Muscle of leg (tissue), 11 donors: ENCODE data around the gene MAML3. TPM values are rescaled to one million over a fixed set of nuclear protein-coding genes. Genes with fewer than 3 reads are reported as not detected.

Experiments
- DNase-seq: peaks from one replicate; pipeline ENCODE4 v3.0.0; 2013
- H3K27ac ChIP-seq: one replicate; pipeline ENCODE4 v1.5.1; 2013; ENCODE audit warnings: mild to moderate bottlenecking, low read length, control low read depth
- H3K27me3 ChIP-seq: one replicate; pipeline ENCODE4 v1.6.1; 2013; ENCODE audit warnings: low read length; ENCODE audit not compliant: control insufficient read depth, insufficient read depth
- H3K36me3 ChIP-seq: one replicate; pipeline ENCODE4 v1.6.1; 2013; ENCODE audit warnings: low read length; ENCODE audit not compliant: control insufficient read depth, insufficient read depth
- H3K4me1 ChIP-seq: one replicate; pipeline ENCODE4 v1.6.1; 2013; ENCODE audit warnings: low read length; ENCODE audit not compliant: control insufficient read depth, insufficient read depth
- H3K4me3 ChIP-seq: one replicate; pipeline ENCODE4 v1.5.1; 2013; ENCODE audit warnings: low read length, control low read depth
- H3K9me3 ChIP-seq: replicated peaks from 2 replicates; pipeline ENCODE4 v1.6.1; 2013; ENCODE audit warnings: low read depth, low read length; ENCODE audit not compliant: control insufficient read depth
- WGBS: methylation state at CpG from one replicate; pipeline ENCODE4 v1.1.5; 2013; ENCODE audit warnings: missing lambda C conversion rate; ENCODE audit not compliant: insufficient coverage; 5-methylcytosine and 5-hydroxymethylcytosine counted together
- polyA plus RNA-seq, 8 donors: library from polyadenylated mRNA; unstranded; fragments of 120-200 nt; gene quantifications; one replicate each; pipeline versions ENCODE4 v1.2.1 to v1.2.3, GENCODE V29; 2013; ENCODE audit warnings: inconsistent platforms in 1 of 8, low replicate concordance in 1 of 8; ENCODE audit not compliant: insufficient read length in 8 of 8, insufficient read depth in 1 of 8
- total RNA-seq: library from RNA; stranded (reverse); fragments of 120-200 nt; gene quantifications from one replicate; pipeline ENCODE4 v1.2.4, GENCODE V29; 2013

The MAML3 gene
- total and polyA plus RNA-seq, 9 donors = 3.0 to 5.5 (median 5.0) TPM

- H3K27me3 ChIP-seq = no peaks in the 10 kb centered on the region
- H3K36me3 ChIP-seq = no peaks in the 10 kb centered on the region
- peaks cover 42% of the 10 kb centered on the region for H3K4me1 ChIP-seq
- peak; percentile 70 for DNase-seq
- H3K4me3 ChIP-seq = no peak overlapping the region
- H3K9me3 ChIP-seq = no peaks in the 10 kb centered on the region
- WGBS = 25% methylated on average over 2 of the region's 2 CpGs
- peak overlapping the region; percentile 86 for H3K27ac ChIP-seq
Measured at GRCh38 chr4:139763672-139764071, 390.3 kb downstream of the MAML3 start.

DNA sequence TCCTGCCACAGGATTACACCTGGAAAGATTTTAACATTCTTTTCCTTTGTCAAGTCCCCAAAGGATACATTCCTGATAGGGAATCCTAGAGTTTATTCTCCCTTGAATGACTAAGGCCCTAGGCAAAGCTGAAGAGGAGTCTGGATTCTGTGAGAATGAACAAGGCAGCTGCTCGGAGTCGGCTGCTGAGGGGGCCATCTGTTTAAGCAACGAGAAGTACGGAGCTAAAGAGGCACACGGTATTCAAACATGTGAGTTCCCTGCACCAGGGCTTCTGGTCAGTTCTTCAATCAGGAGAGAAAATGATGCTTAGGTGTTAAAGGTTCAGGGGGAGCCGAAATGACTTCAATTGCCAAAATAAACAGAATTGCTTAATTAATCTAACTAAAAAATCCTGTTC, 390.8 kb downstream of the MAML3 start:
- Histone ChIP-seq H3K27ac (peak overlapping the region; percentile 86), H3K36me3 (no peaks in the 10 kb centered on the region), H3K4me1 (peaks cover 42% of the 10 kb centered on the region), H3K4me3 (no peak overlapping the region), H3K27me3 (no peaks in the 10 kb centered on the region), H3K9me3 (no peaks in the 10 kb centered on the region)
- peak; percentile 57 for DNase-seq
- 32% methylated on average over 2 of the region's 6 CpGs for WGBS

DNA sequence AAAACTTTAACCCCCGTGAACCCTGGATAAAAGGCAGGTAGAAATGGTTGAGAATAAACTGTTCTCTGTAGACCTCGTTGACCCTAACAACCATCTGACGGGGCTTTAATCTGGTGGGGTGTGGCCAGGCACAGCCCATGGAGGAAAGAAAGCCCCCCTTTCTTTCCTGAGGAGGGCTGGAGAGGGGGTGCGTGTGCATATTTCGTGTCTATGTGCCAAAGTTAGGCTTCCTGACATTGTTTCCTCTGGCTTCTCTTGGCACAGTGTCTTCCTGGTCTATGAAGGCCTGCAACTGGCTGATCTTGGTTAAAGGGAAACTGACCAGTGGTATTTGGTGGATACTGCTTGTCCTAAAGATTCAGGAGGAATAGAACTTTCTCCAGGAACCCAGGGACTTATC, 391.3 kb downstream of the MAML3 start:
- Histone ChIP-seq H3K27ac (peak overlapping the region; percentile 86), H3K27me3 (no peaks in the 10 kb centered on the region), H3K4me3 (no peak overlapping the region), H3K4me1 (peaks cover 42% of the 10 kb centered on the region), H3K36me3 (no peaks in the 10 kb centered on the region), H3K9me3 (no peaks in the 10 kb centered on the region)
- no CpG with 5 or more reads among the region's 5 CpGs for WGBS
- DNase-seq = peak; percentile 37

GRCh38 chr4:139761461-139761860, 392.5 kb downstream of the MAML3 start:
- Histone ChIP-seq H3K4me3 (no peak overlapping the region), H3K27me3 (no peaks in the 10 kb centered on the region), H3K27ac (no peak overlapping the region), H3K36me3 (no peaks in the 10 kb centered on the region), H3K4me1 (peaks cover 42% of the 10 kb centered on the region), H3K9me3 (no peaks in the 10 kb centered on the region)
- 51% methylated on average over 3 of the region's 4 CpGs for WGBS
- peak; percentile 13 for DNase-seq

- no CpG with 5 or more reads among the region's 4 CpGs for WGBS
- H3K4me1 ChIP-seq = peaks cover 41% of the 10 kb centered on the region
Measured at GRCh38 chr4:139760567-139760966, 393.4 kb downstream of the MAML3 start.

DNA sequence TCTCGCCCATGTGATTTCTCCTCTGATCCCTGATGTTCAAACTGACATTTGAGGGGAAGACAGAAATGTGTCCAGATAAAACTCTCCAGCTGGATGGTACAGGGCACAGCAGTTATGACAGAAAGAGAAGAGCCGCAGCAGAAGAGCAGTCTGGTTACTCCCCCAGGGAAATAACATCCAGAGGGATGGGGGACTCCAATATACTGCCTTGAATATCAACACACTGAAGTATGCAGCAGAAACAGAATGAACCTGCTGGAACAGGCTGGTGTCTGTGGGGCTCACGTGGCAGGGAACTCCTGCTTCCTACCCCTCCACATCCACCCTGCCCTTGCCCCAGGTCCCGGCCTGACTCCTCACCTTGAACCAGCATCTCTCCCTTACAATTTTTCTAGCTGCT, 394.9 kb downstream of the MAML3 start:
- DNase-seq = no peak
- Histone ChIP-seq H3K4me3 (no peak overlapping the region), H3K27me3 (no peaks in the 10 kb centered on the region), H3K9me3 (no peaks in the 10 kb centered on the region), H3K27ac (no peak overlapping the region), H3K4me1 (peaks cover 33% of the 10 kb centered on the region), H3K36me3 (no peaks in the 10 kb centered on the region)
- 92% methylated on average over 2 of the region's 4 CpGs for WGBS

More at GRCh38 chr4:139760567-139760966, 393.4 kb downstream of the MAML3 start:
- Histone ChIP-seq H3K36me3 (no peaks in the 10 kb centered on the region), H3K9me3 (no peaks in the 10 kb centered on the region), H3K27me3 (no peaks in the 10 kb centered on the region), H3K27ac (no peak overlapping the region), H3K4me3 (no peak overlapping the region)
- peak; percentile 16 for DNase-seq

DNA sequence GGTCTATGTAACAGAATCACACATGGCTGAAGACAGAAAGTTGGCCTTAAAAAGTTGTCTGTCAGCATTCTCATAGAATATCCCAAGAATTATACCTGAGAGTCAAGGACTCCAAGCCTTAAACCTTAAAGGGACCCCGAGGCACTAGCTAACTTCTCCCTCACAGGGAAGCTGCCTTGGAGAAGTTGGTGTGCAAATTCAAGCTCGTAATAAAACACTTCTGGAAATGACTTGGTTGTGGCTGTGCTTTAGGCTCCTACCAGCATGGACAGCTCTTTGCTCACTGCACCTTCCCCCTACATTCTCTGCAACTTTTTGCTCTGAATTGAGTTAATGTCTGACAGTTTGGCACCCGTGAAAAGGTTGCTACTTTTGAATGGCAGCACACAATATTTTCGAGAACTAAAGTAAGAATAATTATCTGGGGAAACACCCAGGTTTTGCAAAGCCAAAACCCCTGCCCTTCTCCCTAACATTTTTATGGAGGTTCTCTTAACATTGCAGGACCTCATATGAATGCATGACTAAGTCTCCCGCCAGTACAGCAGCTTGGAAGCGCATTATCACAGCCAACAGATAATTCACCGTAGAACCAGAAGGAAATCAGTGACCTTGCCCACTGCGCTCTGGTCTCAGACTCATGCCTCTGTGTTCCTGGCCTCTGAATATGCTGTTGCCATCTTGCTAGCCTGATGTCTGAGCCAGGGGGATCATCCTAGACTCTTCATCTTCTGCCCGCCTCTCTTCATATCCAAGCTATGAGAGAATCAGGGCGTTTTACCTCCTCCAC, 397.4 kb downstream of the MAML3 start:
- Histone ChIP-seq H3K27me3 (no peaks in the 10 kb centered on the region), H3K9me3 (no peaks in the 10 kb centered on the region), H3K4me1 (peaks cover 8% of the 10 kb centered on the region), H3K36me3 (no peaks in the 10 kb centered on the region), H3K27ac (no peak overlapping the region), H3K4me3 (no peak overlapping the region)
- WGBS = 80% methylated on average over 6 of the region's 10 CpGs
- no peak for DNase-seq

- 53% methylated on average over 12 of the region's 12 CpGs for WGBS
- Histone ChIP-seq H3K4me1 (peaks cover 5% of the 10 kb centered on the region), H3K36me3 (no peaks in the 10 kb centered on the region), H3K9me3 (no peaks in the 10 kb centered on the region), H3K4me3 (no peak overlapping the region), H3K27me3 (no peaks in the 10 kb centered on the region), H3K27ac (no peak overlapping the region)
- peak; percentile 60 for DNase-seq
Measured at GRCh38 chr4:139754938-139755337, 399.0 kb downstream of the MAML3 start.

- Histone ChIP-seq H3K9me3 (no peaks in the 10 kb centered on the region), H3K36me3 (no peaks in the 10 kb centered on the region), H3K27ac (no peak overlapping the region), H3K27me3 (no peaks in the 10 kb centered on the region), H3K4me3 (no peak overlapping the region), H3K4me1 (peaks cover 5% of the 10 kb centered on the region)
- WGBS = no CpG with 5 or more reads among the region's 3 CpGs
- no peak for DNase-seq
Measured at GRCh38 chr4:139753686-139754085, 400.3 kb downstream of the MAML3 start.

DNA sequence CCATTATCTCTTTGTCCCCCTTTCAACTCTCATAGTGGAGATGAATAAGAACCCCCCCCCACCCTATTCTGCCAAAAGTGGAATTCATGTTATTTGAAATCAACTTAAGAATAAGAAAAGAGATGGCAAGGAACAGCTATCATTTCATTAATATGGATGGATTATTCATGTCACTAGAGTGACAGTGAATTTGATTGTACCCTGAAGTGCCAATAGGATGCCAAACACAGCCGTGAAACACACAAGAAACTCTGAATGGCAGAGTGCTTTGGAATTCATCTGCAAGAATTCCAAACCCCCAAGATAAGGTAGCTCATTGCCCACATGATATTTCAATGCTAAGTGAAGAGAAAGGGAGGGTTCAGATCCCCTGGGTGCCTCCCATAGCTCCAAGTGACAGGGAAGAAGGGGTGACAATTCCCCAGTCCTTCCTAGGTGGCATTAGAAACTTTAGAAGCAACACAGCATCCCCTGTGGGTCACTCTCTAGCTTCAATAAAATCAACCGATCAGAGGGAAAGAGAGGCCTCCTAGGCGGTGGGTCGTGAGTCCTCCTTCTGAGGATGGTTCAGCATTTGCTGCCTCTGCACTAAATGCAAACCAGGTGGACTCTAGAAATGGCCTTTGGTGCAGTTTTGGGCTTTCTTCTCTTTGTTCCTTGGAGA, 404.0 kb downstream of the MAML3 start:
- DNase-seq = no peak
- Histone ChIP-seq H3K36me3 (no peaks in the 10 kb centered on the region), H3K9me3 (no peaks in the 10 kb centered on the region), H3K4me3 (no peak overlapping the region), H3K27ac (no peak overlapping the region), H3K4me1 (peaks cover 5% of the 10 kb centered on the region), H3K27me3 (no peaks in the 10 kb centered on the region)
- WGBS = 60% methylated on average over 1 of the region's 4 CpGs
